SJCRH30 (cell line): Measurements from ENCODE around the gene CACNA1F. TPM values are rescaled to one million over a fixed set of nuclear protein-coding genes. Genes with fewer than 3 reads are reported as not detected.

Experiments
- DNase-seq, 2 experiments: peaks; one replicate each; pipeline ENCODE4 v3.0.0-alpha.2; 2015 to 2020
- H3K27ac ChIP-seq: fragments of 250-450 bp; sonication (Bioruptor Pico); 2 replicates; pipeline ENCODE4 v1.5.1; 2020; ENCODE audit warnings: mild to moderate bottlenecking, moderate library complexity
- H3K27me3 ChIP-seq: fragments of 250-450 bp; sonication (Bioruptor Pico); 2 replicates; pipeline ENCODE4 v1.5.1; 2020; ENCODE audit warnings: mild to moderate bottlenecking, moderate library complexity
- H3K36me3 ChIP-seq: fragments of 250-450 bp; sonication (Bioruptor Pico); 2 replicates; pipeline ENCODE4 v1.5.1; 2020; ENCODE audit warnings: mild to moderate bottlenecking, moderate library complexity
- H3K4me1 ChIP-seq: fragments of 250-450 bp; sonication (Bioruptor Pico); 2 replicates; pipeline ENCODE4 v1.5.1; 2020; ENCODE audit warnings: mild to moderate bottlenecking, moderate library complexity
- H3K4me3 ChIP-seq: fragments of 250-450 bp; sonication (Bioruptor Pico); 2 replicates; pipeline ENCODE4 v1.5.1; 2020; ENCODE audit warnings: mild to moderate bottlenecking, moderate library complexity
- H3K9me3 ChIP-seq: fragments of 250-450 bp; sonication (Bioruptor Pico); replicated peaks from 2 replicates; pipeline ENCODE4 v1.5.1; 2020; ENCODE audit warnings: mild to moderate bottlenecking, moderate library complexity
- total RNA-seq: library from RNA; depleted of rRNA; stranded (reverse); fragments of >200 nt; shearing (Covaris generic); gene quantifications from 2 replicates; pipeline ENCODE4 v1.2.3, GENCODE V29; 2014

CACNA1F gene
- total RNA-seq, 1 experiment from 2014 or later = not detected

- peak; percentile 5 to 15 for DNase-seq
Observed at GRCh38 chrX:49247916-49248811, 15.0 kb upstream of the CACNA1F start.

GRCh38 chrX:49247346-49247745 lies 14.2 kb upstream of the CACNA1F start:
- no peak overlapping the region for H3K27ac ChIP-seq
- H3K36me3 ChIP-seq = no peaks in the 10 kb centered on the region
- H3K4me1 ChIP-seq = no peaks in the 10 kb centered on the region
- H3K27me3 ChIP-seq = no peaks in the 10 kb centered on the region
- no peak for DNase-seq
- no peaks in the 10 kb centered on the region for H3K9me3 ChIP-seq
- H3K4me3 ChIP-seq = no peak overlapping the region

More at GRCh38 chrX:49247916-49248811, 15.0 kb upstream of the CACNA1F start:
- no peaks in the 10 kb centered on the region for H3K27me3 ChIP-seq
- no peaks in the 10 kb centered on the region for H3K36me3 ChIP-seq
- H3K27ac ChIP-seq = no peak overlapping the region
- H3K4me1 ChIP-seq = no peaks in the 10 kb centered on the region
- H3K9me3 ChIP-seq = no peaks in the 10 kb centered on the region
- no peak overlapping the region for H3K4me3 ChIP-seq

- Histone ChIP-seq H3K9me3 (no peaks in the 10 kb centered on the region), H3K36me3 (no peaks in the 10 kb centered on the region), H3K27me3 (no peaks in the 10 kb centered on the region), H3K4me1 (no peaks in the 10 kb centered on the region), H3K27ac (no peak overlapping the region), H3K4me3 (no peak overlapping the region)
- no peak for DNase-seq
Observed at GRCh38 chrX:49246541-49246940, 13.4 kb upstream of the CACNA1F start.

- no peak overlapping the region for H3K27ac ChIP-seq
- no peaks in the 10 kb centered on the region for H3K4me1 ChIP-seq
- H3K9me3 ChIP-seq = no peaks in the 10 kb centered on the region
- H3K36me3 ChIP-seq = no peaks in the 10 kb centered on the region
- no peak for DNase-seq
- H3K4me3 ChIP-seq = no peak overlapping the region
- no peaks in the 10 kb centered on the region for H3K27me3 ChIP-seq
Observed at GRCh38 chrX:49244207-49244606, 11.1 kb upstream of the CACNA1F start.

GRCh38 chrX:49243166-49243565 lies 10.0 kb upstream of the CACNA1F start:
- no peaks in the 10 kb centered on the region for H3K4me1 ChIP-seq
- DNase-seq = no peak
- H3K36me3 ChIP-seq = no peaks in the 10 kb centered on the region
- H3K4me3 ChIP-seq = no peak overlapping the region
- H3K27me3 ChIP-seq = no peaks in the 10 kb centered on the region
- H3K9me3 ChIP-seq = no peaks in the 10 kb centered on the region
- H3K27ac ChIP-seq = no peak overlapping the region

- H3K27ac ChIP-seq = no peak overlapping the region
- no peaks in the 10 kb centered on the region for H3K27me3 ChIP-seq
- H3K36me3 ChIP-seq = no peaks in the 10 kb centered on the region
- H3K4me3 ChIP-seq = no peak overlapping the region
- H3K4me1 ChIP-seq = no peaks in the 10 kb centered on the region
- no peaks in the 10 kb centered on the region for H3K9me3 ChIP-seq
- no peak for DNase-seq
Observed at GRCh38 chrX:49242545-49243066, 9.5 kb upstream of the CACNA1F start.

- Histone ChIP-seq H3K27ac (no peak overlapping the region), H3K4me3 (no peak overlapping the region), H3K27me3 (no peaks in the 10 kb centered on the region), H3K36me3 (no peaks in the 10 kb centered on the region), H3K9me3 (no peaks in the 10 kb centered on the region), H3K4me1 (no peaks in the 10 kb centered on the region)
- no peak for DNase-seq
Observed at GRCh38 chrX:49238735-49239134, 5.6 kb upstream of the CACNA1F start.

GRCh38 chrX:49237060-49237459 lies 3.9 kb upstream of the CACNA1F start:
- Histone ChIP-seq H3K9me3 (no peaks in the 10 kb centered on the region), H3K36me3 (no peaks in the 10 kb centered on the region), H3K4me1 (no peaks in the 10 kb centered on the region), H3K27me3 (no peaks in the 10 kb centered on the region), H3K27ac (no peak overlapping the region), H3K4me3 (no peak overlapping the region)
- DNase-seq = no peak

GRCh38 chrX:49233887-49234555 lies 881 bp upstream of the CACNA1F start:
- Histone ChIP-seq H3K27me3 (no peaks in the 10 kb centered on the region), H3K4me1 (no peaks in the 10 kb centered on the region), H3K9me3 (no peaks in the 10 kb centered on the region), H3K4me3 (no peak overlapping the region), H3K36me3 (no peaks in the 10 kb centered on the region), H3K27ac (no peak overlapping the region)
- no peak for DNase-seq

- DNase-seq = no peak
- no peak overlapping the region for H3K4me3 ChIP-seq
- H3K9me3 ChIP-seq = no peaks in the 10 kb centered on the region
- H3K27me3 ChIP-seq = no peaks in the 10 kb centered on the region
- H3K27ac ChIP-seq = no peak overlapping the region
- no peaks in the 10 kb centered on the region for H3K4me1 ChIP-seq
- H3K36me3 ChIP-seq = no peaks in the 10 kb centered on the region
Observed at GRCh38 chrX:49232525-49232924, 615 bp downstream of the CACNA1F start.

- DNase-seq = no peak
- H3K4me3 ChIP-seq = no peak overlapping the region
- no peak overlapping the region for H3K27ac ChIP-seq
- no peaks in the 10 kb centered on the region for H3K27me3 ChIP-seq
- H3K4me1 ChIP-seq = no peaks in the 10 kb centered on the region
- no peaks in the 10 kb centered on the region for H3K36me3 ChIP-seq
- no peaks in the 10 kb centered on the region for H3K9me3 ChIP-seq
Observed at GRCh38 chrX:49231333-49232000, 1.7 kb downstream of the CACNA1F start.

GRCh38 chrX:49230500-49231232 lies 2.5 kb downstream of the CACNA1F start:
- H3K9me3 ChIP-seq = no peaks in the 10 kb centered on the region
- no peak overlapping the region for H3K4me3 ChIP-seq
- no peak for DNase-seq
- no peaks in the 10 kb centered on the region for H3K36me3 ChIP-seq
- H3K4me1 ChIP-seq = no peaks in the 10 kb centered on the region
- H3K27ac ChIP-seq = no peak overlapping the region
- no peaks in the 10 kb centered on the region for H3K27me3 ChIP-seq

GRCh38 chrX:49228185-49228584 lies 5.0 kb downstream of the CACNA1F start:
- no peaks in the 10 kb centered on the region for H3K9me3 ChIP-seq
- H3K36me3 ChIP-seq = no peaks in the 10 kb centered on the region
- no peak overlapping the region for H3K4me3 ChIP-seq
- H3K27me3 ChIP-seq = no peaks in the 10 kb centered on the region
- DNase-seq = no peak
- no peaks in the 10 kb centered on the region for H3K4me1 ChIP-seq
- no peak overlapping the region for H3K27ac ChIP-seq

- no peak overlapping the region for H3K27ac ChIP-seq
- no peaks in the 10 kb centered on the region for H3K36me3 ChIP-seq
- no peaks in the 10 kb centered on the region for H3K4me1 ChIP-seq
- H3K4me3 ChIP-seq = no peak overlapping the region
- DNase-seq = no peak
- H3K27me3 ChIP-seq = no peaks in the 10 kb centered on the region
- H3K9me3 ChIP-seq = no peaks in the 10 kb centered on the region
Observed at GRCh38 chrX:49227726-49228125, 5.4 kb downstream of the CACNA1F start.
